Ovary (tissue), 3 donors: ENCODE results near the gene DNAJC16.
"Not testable (repeated sequence)": the region's sequence is repeated elsewhere in the genome, so short reads cannot be mapped to it uniquely, and the experiment has no call there.

Experiments used
- POLR2A ChIP-seq: fragments of 450-650 bp; IDR thresholded peaks from one replicate; pipeline ENCODE4 v1.6.1; 2017; ENCODE audit warnings: antibody characterized with exemption, mild to moderate bottlenecking, moderate library complexity
- TF ChIP-seq, protein P1 (sequence below), 3 donors: fragments of 450-650 bp in 2 of 3; fragments of 200-600 bp in 1 of 3; IDR thresholded peaks; one replicate each; pipeline versions ENCODE4 v1.5.1 to v1.8.0; 2016 to 2022; ENCODE audit warnings: antibody characterized with exemption in 3 of 3, mild to moderate bottlenecking in 1 of 3
- donor health status: DM: no; HTN: no; CAD: no.

DNA sequence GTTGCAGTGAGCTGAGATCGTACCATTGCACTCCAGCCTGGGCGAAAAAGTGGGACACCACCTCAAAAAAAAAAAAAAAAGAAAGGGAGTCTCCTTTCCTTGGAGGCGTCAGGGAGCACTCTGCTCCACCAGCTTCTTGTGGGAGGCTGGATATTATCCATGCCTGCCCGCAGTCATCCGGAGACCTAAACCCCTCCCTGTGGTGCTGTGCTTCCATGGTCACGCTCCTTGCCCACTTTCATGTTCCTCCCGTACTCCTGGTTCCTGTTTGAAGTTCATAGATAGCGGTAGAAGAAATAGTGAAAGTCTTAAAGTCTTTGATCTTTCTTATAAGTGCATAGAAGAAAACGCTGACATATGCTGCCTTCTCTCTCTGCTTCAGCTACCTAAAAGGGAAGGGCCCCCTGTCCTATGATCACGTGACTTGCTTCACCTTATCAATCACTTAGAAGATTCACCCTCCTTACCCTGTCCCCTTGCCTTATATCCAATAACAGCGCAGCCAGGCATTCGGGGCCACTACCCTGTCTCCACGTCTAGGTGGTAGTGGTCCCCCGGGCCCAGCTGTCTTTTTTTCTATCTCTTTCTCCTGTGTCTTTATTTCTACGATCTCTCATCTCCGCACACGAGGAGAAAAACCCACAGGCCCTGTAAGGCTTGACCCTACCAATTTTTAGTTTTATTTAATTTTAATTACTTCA lies 5.3 kb upstream of the DNAJC16 start:
- TF ChIP-seq, protein P1, sequence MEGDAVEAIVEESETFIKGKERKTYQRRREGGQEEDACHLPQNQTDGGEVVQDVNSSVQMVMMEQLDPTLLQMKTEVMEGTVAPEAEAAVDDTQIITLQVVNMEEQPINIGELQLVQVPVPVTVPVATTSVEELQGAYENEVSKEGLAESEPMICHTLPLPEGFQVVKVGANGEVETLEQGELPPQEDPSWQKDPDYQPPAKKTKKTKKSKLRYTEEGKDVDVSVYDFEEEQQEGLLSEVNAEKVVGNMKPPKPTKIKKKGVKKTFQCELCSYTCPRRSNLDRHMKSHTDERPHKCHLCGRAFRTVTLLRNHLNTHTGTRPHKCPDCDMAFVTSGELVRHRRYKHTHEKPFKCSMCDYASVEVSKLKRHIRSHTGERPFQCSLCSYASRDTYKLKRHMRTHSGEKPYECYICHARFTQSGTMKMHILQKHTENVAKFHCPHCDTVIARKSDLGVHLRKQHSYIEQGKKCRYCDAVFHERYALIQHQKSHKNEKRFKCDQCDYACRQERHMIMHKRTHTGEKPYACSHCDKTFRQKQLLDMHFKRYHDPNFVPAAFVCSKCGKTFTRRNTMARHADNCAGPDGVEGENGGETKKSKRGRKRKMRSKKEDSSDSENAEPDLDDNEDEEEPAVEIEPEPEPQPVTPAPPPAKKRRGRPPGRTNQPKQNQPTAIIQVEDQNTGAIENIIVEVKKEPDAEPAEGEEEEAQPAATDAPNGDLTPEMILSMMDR (IDR thresholded peaks at IDR 0.05) = not testable (repeated sequence)
- TF ChIP-seq POLR2A = not testable (repeated sequence)
